Kidney (tissue), 14 donors: Measurements from ENCODE around the gene URAD. TPM values are rescaled to one million over a fixed set of nuclear protein-coding genes. Genes with fewer than 3 reads are reported as not detected.

Experiments
- DNase-seq, 5 donors: peaks; one replicate each; pipeline ENCODE4 v3.0.0-alpha.2; 2013 to 2020
- FAIRE-seq: peaks from 2 replicates; lab custom pipeline; 2012; peaks lifted over from hg19 to GRCh38; lab: Jason Lieb, UNC
- H3K27ac ChIP-seq, 2 donors: one replicate each; pipeline ENCODE4 v1.7.0; 2013; ENCODE audit warnings: low read depth in 2 of 2, low read length in 2 of 2, inconsistent platforms in 1 of 2
- H3K27me3 ChIP-seq: one replicate; pipeline ENCODE4 v1.7.1; 2013; ENCODE audit warnings: low read length, inconsistent platforms; ENCODE audit not compliant: control insufficient read depth, insufficient read depth
- H3K36me3 ChIP-seq, 3 donors: one replicate each; pipeline versions ENCODE4 v1.7.0 to v1.7.1; 2013; ENCODE audit warnings: low read length in 3 of 3, control low read depth in 1 of 3, inconsistent platforms in 1 of 3; ENCODE audit not compliant: insufficient read depth in 3 of 3, control insufficient read depth in 2 of 3
- H3K4me1 ChIP-seq, 3 donors: one replicate each; pipeline versions ENCODE4 v1.7.0 to v1.7.1; 2013; ENCODE audit warnings: low read length in 3 of 3, inconsistent platforms in 1 of 3, low read depth in 1 of 3; ENCODE audit not compliant: control insufficient read depth in 2 of 3, insufficient read depth in 2 of 3
- H3K4me3 ChIP-seq, 3 donors: one replicate each; pipeline versions ENCODE4 v1.7.0 to v1.8.1; 2013; ENCODE audit warnings: low read length in 3 of 3, control low read depth in 1 of 3, inconsistent platforms in 1 of 3
- H3K9ac ChIP-seq, 3 donors: one replicate each; pipeline versions ENCODE4 v1.7.0 to v1.7.1; 2013; ENCODE audit warnings: low read length in 3 of 3, control low read depth in 1 of 3, inconsistent platforms in 1 of 3
- H3K9me3 ChIP-seq, 3 donors: one replicate each; pipeline versions ENCODE4 v1.7.0 to v1.7.1; 2013; ENCODE audit warnings: low read length in 3 of 3, control low read depth in 1 of 3, inconsistent platforms in 1 of 3; ENCODE audit not compliant: control insufficient read depth in 2 of 3, insufficient read depth in 1 of 3
- intact Hi-C: fragments of 100-400 bp; cut with DNase I; formaldehyde crosslinking; loops from one replicate; pipeline ENCODE4 v1.11.1; 2022
- polyA plus RNA-seq: library from polyadenylated mRNA; stranded (reverse); fragments of 350-450 nt; fragmentation: Illumina TruSeq; extraction: RNeasy Lipid Tissue Mini Kit (QIAGEN cat#74804); gene quantifications from one replicate; pipeline ENCODE4 v1.2.3, GENCODE V29; 2014; ENCODE audit warnings: low read depth, low replicate concordance; ENCODE audit not compliant: insufficient read depth
- total RNA-seq: library from RNA; stranded (reverse); fragmentation: NEBNext Ultra II Directional; extraction: Animal tissue kit (Norgen Biotek cat#: 25700); gene quantifications from one replicate; pipeline ENCODE4 v1.2.1, GENCODE V29; 2021
- TF ChIP-seq, protein P1 (sequence below): IDR thresholded peaks from 3 replicates; pipeline ENCODE4 v1.5.1; 2012; ENCODE audit warnings: mild to moderate bottlenecking, moderate library complexity, borderline replicate concordance; ENCODE audit not compliant: insufficient read depth; ENCODE audit errors: extremely low read depth
- donor health status: control.
- donor health status: control.
- donor health status: control.
- donor health status: control.
- donor health status: control.
- donor health status: DM: yes; HTN: yes; CAD: no.
- donor health status: Normal renal cell carcinoma (clear cell type).

Gene URAD
- total and polyA plus RNA-seq, 2 donors from 2014 or later = not detected

- no peak overlapping the region for H3K4me3 ChIP-seq
- peaks cover 26% of the 10 kb centered on the region for H3K27me3 ChIP-seq
- TF ChIP-seq, protein P1, sequence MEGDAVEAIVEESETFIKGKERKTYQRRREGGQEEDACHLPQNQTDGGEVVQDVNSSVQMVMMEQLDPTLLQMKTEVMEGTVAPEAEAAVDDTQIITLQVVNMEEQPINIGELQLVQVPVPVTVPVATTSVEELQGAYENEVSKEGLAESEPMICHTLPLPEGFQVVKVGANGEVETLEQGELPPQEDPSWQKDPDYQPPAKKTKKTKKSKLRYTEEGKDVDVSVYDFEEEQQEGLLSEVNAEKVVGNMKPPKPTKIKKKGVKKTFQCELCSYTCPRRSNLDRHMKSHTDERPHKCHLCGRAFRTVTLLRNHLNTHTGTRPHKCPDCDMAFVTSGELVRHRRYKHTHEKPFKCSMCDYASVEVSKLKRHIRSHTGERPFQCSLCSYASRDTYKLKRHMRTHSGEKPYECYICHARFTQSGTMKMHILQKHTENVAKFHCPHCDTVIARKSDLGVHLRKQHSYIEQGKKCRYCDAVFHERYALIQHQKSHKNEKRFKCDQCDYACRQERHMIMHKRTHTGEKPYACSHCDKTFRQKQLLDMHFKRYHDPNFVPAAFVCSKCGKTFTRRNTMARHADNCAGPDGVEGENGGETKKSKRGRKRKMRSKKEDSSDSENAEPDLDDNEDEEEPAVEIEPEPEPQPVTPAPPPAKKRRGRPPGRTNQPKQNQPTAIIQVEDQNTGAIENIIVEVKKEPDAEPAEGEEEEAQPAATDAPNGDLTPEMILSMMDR = no peak
- no peak overlapping the region for H3K9ac ChIP-seq
- intact Hi-C loops = loop anchor here (10.0 kb wide), 1 partner anchor 621 kb away; no protein-coding TSS in a partner anchor
- no peak for DNase-seq
- no peak overlapping the region for H3K27ac ChIP-seq
- no peak for FAIRE-seq
- no peaks in the 10 kb centered on the region for H3K9me3 ChIP-seq
- no peaks in the 10 kb centered on the region for H3K36me3 ChIP-seq
- H3K4me1 ChIP-seq = peaks cover 0 to 3% (median 0%) of the 10 kb centered on the region in 3 donors
These were observed 2.9 kb downstream of the URAD start for GRCh38 chr13:27985600-27985999.

DNA sequence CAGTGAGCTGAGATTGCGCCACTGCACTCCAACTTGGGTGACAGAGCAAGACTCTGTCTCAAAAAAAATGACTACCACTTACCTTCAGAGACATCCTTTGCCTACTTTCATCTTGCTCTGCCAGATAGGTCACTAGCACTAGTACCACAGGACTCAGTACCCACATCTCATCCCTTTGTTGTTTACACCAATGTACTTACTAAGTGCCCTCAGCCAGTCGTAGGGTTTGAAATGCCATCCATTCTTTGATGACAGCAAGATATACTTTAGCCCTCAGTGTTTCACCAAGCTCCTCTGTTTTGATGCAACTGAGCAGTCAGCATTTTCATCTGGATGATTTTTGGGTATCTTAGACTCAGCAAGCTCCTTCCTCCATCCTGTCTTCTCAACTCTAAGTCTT is 6.1 kb downstream of the URAD start:
- Histone ChIP-seq H3K4me1 (peaks cover 0 to under 1% (median 0%) of the 10 kb centered on the region in 3 donors), H3K4me3 (no peak overlapping the region), H3K9ac (no peak overlapping the region), H3K27ac (no peak overlapping the region), H3K9me3 (no peaks in the 10 kb centered on the region), H3K27me3 (peaks cover 47% of the 10 kb centered on the region), H3K36me3 (no peaks in the 10 kb centered on the region)
- DNase-seq = no peak
- intact Hi-C loops = loop anchor here (10.0 kb wide), 1 partner anchor 618 kb away; no protein-coding TSS in a partner anchor
- FAIRE-seq = no peak
- TF ChIP-seq, protein P1 = no peak

- intact Hi-C loops = loop anchor here (10.0 kb wide), 1 partner anchor 616 kb away; no protein-coding TSS in a partner anchor
These were observed 7.3 kb downstream of the URAD start for GRCh38 chr13:27981006-27981708.

More at GRCh38 chr13:27981006-27981708, 7.3 kb downstream of the URAD start:
- Histone ChIP-seq H3K4me1 (no peaks in the 10 kb centered on the region), H3K4me3 (peak overlapping the region in 1 of 3 donors; percentile 49), H3K27me3 (peaks cover 55% of the 10 kb centered on the region), H3K9me3 (no peaks in the 10 kb centered on the region), H3K27ac (no peak overlapping the region), H3K9ac (no peak overlapping the region), H3K36me3 (no peaks in the 10 kb centered on the region)
- FAIRE-seq = no peak
- DNase-seq = no peak
- TF ChIP-seq, protein P1 = no peak
